NK-92 treated with Interleukin-12 subunit alpha and Interleukin-12 subunit beta, amount 100 ng/mL, for 24 hours (cell line): Measurements from ENCODE around the gene UGT1A8.
"Not testable (repeated sequence)": the region's sequence is repeated elsewhere in the genome, so short reads cannot be mapped to it uniquely, and the experiment has no call there.

Experiments
- DNase-seq: peaks from one replicate; lab custom pipeline; 2025; lab: John Stamatoyannopoulos, UW

The UGT1A8 gene

DNA sequence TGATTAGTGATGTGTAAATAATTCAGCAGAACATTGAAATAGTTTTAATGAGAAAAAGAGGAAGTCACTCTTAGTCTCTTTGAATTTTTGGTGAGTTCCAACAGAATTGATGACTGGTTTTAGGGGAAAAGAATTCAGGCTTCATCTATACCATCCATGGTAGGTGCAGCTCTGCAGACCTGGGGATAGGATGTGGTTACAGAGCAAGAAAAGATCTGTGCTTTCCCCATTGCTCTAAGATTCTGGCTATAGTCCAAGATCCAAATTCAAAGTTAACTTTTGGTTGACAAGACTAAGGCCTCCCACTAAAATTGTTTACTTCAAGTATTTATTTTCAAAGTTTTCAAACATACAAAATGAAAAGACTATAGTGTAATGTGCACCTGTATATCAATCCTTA is 22.4 kb downstream of the UGT1A8 start:
- no peak for DNase-seq

DNA sequence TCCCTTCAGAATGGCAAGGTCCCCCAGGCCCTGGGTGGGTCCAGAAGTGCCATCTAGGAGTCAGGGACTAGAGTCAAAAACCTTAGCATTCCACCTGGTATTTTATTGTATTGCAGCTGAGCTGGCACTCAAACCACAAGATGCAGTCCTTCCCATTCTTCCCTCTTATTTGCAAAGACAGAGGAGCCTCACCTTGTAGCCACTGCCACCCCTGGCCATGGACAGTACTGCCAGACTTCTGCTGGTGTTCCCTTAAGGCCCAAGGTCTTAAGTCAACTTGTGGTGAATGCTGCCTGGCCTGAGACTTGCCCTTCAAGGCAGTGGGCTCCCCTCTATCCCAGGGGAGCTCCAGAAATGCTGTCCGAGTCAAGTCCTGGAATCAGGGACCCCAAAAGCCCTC is 25.7 kb downstream of the UGT1A8 start:
- DNase-seq = no peak

DNA sequence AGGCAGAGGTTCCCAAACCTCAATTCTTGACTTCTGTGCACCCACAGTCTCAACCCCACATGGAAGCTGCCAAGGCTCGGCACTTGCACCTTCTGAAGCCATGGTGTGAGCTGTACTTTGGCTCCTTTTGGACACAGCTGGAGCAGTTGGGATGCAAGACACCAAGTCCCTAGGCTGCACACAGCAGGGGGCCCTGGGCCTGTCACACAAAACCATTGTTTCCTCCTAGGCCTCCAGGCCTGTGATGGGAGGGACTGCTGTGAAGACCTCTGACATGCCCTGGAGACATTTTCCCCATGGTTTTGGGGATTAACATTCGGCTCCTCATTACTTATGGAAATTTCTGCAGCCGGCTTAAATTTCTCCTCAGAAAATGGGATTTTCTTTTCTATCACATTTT is 28.6 kb downstream of the UGT1A8 start:
- not testable (repeated sequence) for DNase-seq

DNA sequence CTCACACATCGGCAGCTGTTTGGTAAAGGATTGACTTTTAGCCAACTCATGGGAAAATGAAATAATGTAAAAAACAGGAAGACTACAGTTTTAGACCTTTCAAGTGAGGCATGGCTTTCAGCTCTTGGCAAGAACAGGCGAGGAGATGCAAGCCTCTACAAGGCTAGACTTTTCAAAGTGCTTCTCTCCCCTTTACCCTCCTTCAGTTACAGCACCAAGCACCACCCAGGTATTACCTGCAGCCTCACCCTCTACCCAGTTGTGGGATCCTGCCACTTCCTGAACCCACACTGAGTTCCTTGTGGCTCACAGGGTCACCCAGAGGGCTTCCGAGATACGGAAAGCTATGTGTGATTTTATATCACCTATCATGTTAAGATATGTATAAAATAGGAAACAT is 33.5 kb downstream of the UGT1A8 start:
- DNase-seq = no peak

- DNase-seq = no peak
Observed at GRCh38 chr2:233651430-233651829, 34.0 kb downstream of the UGT1A8 start.

DNA sequence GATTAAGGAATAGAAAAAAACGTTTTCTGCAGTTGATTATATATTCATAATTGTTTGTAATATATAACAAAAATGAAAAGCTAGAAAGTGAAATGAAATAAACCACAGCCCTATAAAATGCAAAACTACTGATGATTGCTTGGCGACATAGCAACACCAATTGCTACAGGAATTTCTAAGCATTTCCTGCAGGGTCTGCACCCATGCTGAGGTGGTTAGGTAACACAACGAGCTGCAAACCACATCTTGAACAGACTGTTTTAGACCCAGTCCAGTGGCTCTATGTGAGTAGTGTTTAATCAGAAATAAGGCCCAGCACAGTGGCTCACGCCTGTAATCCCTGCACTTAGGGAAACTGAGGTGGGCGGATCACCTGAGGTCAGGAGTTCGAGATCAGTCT is 37.1 kb downstream of the UGT1A8 start:
- DNase-seq = peak; percentile 35

- no peak for DNase-seq
Observed at GRCh38 chr2:233655043-233655442, 37.6 kb downstream of the UGT1A8 start.

- not testable (repeated sequence) for DNase-seq
Observed at GRCh38 chr2:233655943-233656342, 38.5 kb downstream of the UGT1A8 start.

DNA sequence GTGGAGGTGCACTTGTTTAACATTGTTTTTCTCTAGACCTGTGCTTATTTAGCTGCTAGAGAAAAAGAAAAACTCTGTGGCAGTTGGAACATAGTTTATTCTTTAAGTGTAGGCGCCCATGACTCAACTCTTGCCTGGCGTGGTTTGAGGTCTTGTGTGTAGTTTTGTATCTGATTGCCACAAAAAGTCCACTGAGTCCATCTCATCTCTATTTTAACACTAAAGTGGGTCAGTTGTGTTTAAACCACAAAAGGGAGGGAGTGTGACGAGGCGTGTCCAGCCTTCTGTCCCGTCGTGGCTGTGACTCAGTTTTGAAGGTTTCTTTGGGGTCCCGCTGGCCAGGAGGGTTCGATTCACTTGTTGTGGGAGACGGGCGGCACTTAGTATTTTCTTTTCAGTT is 39.0 kb downstream of the UGT1A8 start:
- no peak for DNase-seq

DNA sequence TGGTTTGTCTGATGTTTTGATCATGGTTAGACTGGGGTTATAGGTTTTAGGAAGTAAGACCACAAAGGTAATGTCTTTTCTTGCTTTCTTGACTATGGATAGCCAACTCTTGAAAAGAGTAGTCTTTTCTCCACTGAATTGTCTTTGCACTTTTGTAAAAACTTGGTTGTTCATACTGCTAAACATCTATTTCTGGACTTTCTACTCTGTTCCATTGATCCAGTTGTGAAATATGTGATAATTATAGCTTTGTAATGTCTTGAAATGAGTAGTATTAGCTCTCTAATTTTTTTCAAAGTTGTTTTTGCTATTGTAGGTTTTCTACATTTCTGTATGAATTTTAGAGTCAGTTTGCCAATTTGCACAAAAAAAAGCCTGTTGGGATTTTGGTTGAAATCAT is 41.2 kb downstream of the UGT1A8 start:
- no peak for DNase-seq

DNA sequence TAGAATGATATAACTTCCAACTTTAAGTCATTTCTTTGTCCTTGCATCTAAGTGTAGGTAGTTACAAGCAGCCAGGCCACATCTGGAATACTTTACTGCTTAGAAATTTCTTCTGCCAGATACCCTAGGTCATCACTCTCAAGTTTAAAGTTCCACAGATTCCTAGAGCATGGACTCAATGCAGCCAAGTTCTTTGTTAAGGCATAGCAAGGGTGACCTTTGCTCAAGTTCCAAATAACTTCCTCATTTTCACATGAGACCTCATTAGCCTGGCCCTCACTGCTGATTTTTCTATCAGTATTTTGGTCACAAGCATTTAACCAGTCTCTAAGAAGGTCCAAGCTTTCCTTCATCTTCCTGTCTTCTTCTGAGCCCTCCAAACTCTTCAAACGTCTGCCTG is 46.5 kb downstream of the UGT1A8 start:
- no peak for DNase-seq

GRCh38 chr2:233668605-233669260 is 51.3 kb downstream of the UGT1A8 start:
- no peak for DNase-seq

DNA sequence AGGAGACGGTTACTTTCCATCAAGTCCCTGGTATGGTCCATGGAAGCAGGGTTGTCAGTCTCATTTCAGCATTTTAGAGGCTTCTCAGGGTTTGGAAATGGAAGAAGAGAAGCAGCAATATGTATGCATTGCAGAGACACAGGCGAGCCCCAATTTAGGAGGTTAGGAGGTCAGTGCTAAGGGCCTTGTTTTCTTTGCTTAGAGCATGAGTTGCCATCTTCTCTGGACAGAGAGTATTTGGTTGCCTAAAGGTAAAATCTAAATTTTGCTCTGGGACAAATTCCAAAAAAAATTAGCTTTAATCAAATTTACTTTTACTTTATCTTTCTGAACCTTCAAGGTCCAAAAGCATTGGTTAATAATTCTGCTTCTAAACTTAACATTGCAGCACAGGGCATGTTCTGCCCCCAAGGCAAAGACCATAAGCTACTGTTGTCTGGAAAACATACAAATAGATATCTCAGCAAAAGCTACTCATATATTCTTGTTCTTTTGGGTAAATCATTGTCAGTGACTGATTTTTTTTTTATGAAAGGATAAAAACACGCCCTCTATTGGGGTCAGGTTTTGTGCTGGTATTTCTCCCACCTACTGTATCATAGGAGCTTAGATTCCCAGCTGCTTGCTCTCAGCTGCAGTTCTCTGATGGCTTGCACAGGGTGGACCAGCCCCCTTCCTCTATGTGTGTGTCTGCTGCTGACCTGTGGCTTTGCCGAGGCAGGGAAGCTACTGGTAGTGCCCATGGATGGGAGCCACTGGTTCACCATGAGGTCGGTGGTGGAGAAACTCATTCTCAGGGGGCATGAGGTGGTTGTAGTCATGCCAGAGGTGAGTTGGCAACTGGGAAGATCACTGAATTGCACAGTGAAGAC is 54.1 kb downstream of the UGT1A8 start, which contains the start of gene UGT1A9:
Gene UGT1A9 (plus strand): TSS at position 609 of the 872 bp plus-strand sequence. CDS start 37 bp downstream, at position 646.
- DNase-seq = no peak

DNA sequence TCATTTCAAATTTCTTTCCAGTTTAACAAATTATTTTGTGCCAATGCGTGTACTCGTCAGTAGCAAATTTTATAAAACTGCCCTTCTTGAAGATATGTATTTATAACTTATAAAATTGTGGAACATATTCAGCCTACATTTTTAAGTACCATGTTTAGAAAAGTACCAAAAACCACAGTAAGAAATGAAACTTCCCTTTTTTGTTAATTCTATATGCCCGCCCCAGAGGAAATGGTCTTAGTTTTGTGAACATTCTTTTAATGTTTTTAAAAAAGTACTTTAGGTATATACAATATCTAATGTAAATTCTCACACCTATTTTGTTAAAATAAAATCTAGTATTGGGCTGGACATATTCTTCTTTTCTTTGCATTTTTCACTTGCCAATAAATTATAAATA is 55.5 kb downstream of the UGT1A8 start:
- no peak for DNase-seq

- DNase-seq = no peak
Observed at GRCh38 chr2:233673896-233674295, 56.5 kb downstream of the UGT1A8 start.

- DNase-seq = no peak
Observed at GRCh38 chr2:233674314-233674713, 56.9 kb downstream of the UGT1A8 start.

DNA sequence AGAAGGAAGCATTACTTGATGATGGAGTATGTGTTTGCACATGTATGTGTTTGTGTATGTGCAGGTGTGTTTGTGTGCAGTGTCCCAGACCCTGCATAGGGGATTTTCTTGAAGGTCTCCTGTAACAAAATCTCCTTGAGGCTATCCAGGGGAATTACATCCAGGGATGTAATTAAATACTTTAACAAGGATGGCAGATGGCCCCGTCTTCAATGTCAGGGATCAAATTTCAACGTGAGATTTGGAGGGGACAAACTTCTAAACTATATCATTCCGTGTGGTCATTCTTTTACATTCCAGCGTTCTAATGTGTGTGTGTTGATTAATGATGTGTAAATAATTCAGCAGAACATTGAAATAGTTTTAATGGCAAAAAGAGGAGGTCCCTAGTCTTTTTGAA is 57.6 kb downstream of the UGT1A8 start:
- no peak for DNase-seq

- no peak for DNase-seq
Observed at GRCh38 chr2:233676046-233676445, 58.6 kb downstream of the UGT1A8 start.

GRCh38 chr2:233679196-233679595 is 61.8 kb downstream of the UGT1A8 start:
- no peak for DNase-seq

DNA sequence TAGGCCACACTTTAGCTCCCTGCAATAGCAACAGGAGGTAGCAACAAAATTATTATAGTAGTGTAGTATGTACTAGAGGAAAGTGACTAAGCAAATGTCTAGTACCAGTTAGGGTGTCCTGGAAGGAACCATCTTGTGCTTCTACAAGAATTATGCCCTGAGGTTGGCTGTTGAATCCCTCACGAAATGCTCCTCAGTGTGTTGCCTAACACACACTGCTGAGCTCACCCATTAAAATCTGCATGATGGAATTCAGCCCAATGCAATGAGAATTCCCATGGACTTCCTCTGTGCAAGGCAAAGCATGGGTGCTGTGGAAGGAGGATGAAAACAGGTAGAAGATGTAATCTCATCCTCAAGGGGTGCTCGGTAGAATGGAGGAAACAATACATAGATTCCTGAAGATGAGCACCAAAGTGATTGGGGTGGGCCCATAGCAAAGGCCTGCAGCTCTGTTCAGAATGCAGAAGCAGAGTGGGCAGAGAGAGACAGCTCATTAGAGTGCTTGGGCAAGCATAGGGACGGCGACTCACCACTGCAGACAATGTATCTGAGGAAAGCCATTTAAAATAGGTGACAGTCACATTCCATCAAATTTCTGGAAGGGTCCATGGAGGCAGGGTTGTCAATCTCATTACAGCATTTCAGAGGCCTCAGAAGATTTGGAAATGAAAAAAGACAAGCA is 63.1 kb downstream of the UGT1A8 start:
- no peak for DNase-seq

DNA sequence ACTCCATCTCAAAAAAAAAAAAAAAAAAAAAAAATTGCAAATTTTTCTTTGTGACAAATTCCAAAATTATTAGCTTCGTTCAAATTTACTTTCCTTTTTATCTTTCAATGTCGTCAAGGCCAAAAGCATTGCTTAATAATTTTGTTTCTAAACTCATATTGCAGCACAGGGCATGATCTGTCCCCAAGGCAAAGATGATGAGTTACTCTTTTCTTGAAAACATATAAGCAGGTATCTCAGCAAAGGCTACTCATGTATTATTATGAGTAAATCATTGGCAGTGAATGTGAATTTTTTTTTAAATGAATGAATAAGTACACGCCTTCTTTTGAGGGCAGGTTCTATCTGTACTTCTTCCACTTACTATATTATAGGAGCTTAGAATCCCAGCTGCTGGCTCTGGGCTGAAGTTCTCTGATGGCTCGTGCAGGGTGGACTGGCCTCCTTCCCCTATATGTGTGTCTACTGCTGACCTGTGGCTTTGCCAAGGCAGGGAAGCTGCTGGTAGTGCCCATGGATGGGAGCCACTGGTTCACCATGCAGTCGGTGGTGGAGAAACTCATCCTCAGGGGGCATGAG is 64.2 kb downstream of the UGT1A8 start, which contains the start of gene UGT1A7:
Gene UGT1A7 (plus strand): TSS at position 381 of the 579 bp plus-strand sequence. CDS start 37 bp downstream, at position 418.
- no peak for DNase-seq

- DNase-seq = no peak
Observed at GRCh38 chr2:233684640-233685039, 67.2 kb downstream of the UGT1A8 start.
